Stimulated activated CD4-positive, alpha-beta T cell treated with anti-CD3 and anti-CD28 coated beads, Interleukin-1b, Interleukin-23, amount 100 ng/mL, for 4 hours (primary cell): ENCODE data around the gene TACO1.

Experiments used
- DNase-seq, 2 donors: peaks; one replicate each; pipeline ENCODE4 v3.0.0-alpha.2; 2020; ENCODE audit warnings: low read depth in 2 of 2

The TACO1 gene

DNA sequence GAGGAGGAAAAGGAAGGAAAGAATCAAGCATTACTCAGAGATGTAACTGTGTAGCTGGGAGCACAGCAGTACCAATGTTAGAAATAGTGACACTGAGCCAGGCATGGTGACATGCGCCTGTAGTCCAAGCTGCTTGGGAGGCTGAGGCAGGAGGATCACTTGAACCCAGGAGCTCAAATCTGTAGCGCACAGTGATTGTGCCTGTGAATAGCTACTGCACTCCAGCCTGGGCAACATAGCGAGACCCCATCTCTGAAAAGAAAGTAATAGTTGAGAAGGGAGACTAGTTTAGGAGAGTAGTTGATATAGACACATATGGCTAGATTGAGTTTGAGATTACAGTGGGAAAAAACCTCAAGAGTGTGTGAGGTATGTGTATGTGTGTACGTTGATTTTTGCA, 39.3 kb downstream of the TACO1 start:
- DNase-seq, result no peak

DNA sequence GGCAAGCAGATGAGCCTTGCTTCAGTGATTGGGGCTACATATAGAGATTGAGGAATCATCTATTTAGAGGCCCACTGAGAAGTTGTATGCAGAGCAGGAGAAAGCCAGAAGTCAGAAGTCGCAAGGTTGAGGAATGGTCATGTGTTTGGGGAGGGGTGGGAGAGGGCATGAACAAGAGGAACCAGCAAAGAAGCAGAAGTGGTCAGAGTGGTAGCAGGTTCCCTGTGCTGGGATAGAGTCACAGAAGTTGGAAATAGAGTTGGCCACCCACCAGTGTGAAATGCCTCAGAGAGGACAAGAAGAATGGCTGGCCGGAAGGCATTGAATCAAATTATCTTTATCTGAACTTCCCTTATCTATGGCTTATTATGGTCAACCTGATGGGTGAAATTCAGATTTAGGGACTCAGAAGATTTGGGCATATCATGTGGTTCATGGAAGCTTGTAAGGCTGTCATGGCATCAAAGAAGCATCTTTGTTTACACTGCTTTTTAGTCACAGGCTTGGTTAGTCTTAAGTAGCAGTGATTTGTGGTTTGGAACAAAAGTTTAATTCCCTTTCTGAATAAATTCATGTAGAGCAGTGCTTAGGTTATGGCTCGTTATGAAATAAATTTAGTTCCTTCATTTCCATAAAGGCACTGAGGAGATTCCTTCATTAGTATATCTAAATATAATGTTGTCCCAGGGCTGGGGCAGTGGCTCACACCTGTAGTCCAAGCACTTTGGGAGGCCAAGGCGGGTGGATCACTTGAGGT, 41.2 kb downstream of the TACO1 start:
- DNase-seq, result no peak

DNA sequence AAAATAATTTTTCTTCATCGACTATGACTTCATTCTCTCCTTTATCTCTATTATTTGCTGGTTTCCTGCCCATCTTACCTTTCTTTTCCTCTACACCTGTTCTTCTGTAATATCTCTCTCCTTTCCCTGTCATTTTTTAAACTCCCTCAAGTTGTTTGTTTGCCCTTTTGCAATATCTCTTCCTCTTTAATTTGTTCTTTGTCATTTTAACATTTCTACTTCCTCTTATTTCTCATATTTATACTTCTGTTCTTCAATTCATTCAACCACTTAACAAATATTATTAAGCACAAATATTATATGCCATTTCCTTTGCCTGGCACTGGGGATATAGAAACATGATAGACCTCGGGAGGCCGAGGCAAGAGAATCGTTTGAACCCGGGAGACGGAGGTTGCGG, 44.2 kb downstream of the TACO1 start:
- no peak for DNase-seq

DNA sequence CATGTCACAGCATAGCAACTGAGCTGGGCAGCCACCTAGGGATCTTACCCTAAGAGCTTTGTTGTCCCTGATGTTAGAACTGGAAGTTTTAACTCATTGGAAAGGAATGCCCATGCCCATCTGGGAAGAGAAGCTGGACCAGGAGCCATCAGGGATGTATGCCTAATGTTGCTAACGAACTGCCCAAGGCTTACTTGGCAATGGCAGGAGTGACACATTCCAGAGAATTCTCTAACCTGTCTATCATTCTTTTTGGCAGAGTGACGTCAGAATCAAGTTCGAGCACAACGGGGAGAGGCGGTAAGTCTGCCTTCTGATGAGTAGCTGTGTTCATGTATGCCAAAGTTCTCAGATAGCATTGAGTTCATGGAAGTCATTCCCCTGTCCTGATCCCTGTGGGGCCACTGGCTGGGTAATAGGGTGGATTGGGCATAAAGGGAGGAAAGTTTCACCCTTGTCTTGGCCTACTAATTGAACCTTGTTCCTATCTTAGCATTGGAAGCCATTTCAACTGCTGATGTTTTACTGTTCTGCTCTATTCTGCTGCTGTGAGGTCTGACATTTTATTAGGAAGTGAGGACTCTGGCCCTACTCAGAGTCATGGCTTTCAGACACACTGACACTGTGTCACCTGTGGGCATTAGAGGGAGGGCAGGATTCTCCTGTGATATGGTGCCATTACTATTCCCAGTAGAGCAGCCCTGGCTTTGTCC, 45.2 kb downstream of the TACO1 start:
- no peak for DNase-seq

DNA sequence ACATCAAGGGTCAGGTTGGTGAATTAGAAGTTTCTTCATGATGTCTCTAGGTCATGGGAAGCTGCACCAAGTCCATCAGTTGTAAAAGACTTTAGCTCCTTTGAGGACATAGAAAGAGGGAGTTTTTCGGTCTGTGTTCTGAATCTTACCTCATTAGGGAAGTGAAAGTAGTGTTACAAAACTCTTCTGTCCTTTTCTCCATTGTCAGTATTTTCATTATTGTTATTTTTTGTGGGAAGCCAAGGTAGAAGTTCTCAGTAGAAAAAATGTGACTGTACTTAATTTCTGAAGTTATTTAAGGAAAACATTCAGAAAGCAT, 45.8 kb downstream of the TACO1 start:
- no peak for DNase-seq

DNA sequence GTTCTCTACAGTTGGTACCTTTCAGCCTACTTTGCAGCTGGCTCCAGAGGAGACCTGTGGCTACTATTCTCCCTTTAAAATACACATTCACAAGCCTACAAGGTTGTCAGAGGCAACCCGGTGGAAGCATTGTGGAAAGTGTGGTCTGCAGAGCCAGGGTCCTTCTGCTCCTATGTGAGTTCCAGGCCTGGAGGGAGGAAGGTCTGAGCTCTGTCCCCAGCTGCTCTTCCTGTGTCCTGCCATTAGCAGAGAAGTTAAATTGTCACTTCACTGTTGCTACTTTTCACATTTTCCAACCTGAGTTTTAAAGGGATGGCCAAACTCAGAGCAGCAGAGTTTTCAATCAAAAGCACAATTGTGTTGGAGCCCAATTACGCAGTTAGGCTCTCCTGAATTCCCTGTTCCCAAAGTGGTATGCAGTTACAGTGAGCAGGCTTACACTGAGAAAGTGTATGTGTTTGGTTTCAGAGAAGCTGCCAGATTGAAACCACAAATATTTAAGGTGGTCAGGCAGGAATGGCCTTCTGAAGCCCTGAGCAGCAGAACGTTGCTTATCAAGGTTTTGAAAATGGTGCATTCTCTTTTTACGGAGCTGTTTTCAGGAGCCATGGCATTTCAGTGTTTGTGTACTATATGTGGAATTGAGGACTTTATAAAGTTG, 46.5 kb downstream of the TACO1 start:
- DNase-seq, result no peak

DNA sequence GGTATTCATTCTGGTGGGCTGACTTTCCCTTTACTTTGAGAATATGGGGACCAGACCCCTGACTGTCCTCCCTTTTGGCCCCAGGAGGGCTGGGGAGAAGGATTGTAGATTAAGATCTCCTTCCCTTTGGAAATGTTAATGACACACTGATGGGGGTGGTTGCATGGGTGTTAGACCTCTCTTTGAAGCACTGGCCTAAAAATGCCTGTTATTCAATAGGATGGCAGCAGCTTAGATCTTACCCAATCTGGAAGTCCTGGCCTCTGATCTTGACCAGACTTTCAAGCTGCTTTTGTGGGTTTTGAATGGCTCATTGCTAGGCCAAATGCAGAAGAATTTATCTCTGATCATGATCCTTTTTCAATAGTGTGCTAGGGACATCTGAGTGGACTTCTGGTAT, 47.2 kb downstream of the TACO1 start:
- DNase-seq, result no peak

DNA sequence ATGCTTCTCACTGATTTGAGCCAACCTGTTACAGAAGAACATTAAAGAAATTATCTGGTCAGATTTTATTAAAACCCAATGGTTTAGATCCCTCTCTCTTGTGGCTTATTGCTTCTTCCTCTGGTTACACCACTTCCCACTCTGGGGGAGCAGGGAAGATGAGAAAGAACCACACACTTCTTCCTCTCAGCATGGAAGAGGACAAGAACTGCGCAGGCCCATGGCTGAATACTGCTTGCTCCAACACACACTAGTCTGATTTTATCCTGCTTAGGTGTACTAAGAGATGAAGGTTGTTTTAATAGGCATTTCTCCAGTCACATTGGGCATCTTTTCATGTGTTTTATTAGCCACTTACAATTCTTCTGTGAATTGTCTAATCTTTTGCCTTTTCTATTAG, 49.1 kb downstream of the TACO1 start:
- no peak for DNase-seq

DNA sequence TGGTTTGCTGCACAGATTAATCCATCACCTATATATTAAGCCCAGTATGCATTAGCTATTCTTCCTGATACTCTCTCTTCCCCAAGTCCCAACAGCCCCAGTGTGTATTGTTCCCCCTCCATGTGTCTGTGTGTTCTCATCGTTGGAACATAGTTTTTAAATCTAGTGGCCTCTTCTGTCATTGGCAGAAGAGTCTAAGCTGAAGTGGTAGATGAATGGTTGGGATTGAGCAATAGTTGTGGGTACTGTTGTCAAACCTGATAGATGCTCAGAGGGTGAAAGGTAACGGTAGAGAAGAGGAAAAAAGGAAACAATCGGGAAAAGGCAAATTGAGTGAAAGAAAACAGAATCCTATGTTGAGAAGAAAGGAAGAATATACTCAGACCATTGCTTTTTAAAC, 51.4 kb downstream of the TACO1 start:
- no peak for DNase-seq

DNA sequence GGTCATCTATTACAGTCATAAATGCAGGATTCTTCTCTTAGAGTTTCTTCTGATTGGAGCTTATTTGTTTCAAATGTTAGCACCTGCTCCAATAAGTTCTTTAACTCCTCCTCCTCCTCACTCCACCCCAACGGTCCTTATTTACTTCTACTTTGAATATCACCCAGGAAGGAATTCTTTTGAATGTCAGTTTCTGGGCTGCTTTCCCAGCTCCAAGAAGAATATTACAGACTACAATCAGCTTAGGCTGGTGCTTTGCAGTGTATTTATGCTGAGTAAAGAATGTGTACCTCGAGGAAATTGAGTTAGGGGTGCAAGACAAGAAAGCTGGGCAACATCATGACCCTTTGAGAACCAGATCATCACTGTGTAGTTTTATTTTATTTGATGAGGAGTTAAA, 52.4 kb downstream of the TACO1 start:
- DNase-seq, result no peak

DNA sequence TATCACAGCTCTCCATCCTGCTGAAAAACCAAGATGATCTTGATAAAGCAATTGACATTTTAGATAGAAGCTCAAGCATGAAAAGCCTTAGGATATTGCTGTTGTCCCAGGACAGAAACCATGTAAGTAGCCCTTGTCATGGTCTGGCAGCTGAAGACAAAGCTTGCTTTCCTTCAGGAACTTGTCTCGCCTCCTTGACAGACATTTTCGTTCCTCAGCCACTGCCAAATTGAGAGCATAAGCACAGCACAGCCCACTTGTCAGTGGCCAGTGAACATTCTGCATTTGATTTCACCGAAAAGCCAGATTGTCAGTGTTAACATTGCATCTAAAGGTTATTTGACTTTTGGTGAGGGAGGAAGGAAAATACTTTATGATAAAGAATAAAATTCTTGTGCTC, 57.1 kb downstream of the TACO1 start:
- no peak for DNase-seq
